Astrocyte (in vitro differentiated cells and primary cell): ENCODE data around the gene AP3S1.

Source experiments
- CTCF ChIP-seq: IDR thresholded peaks from 2 replicates; pipeline ENCODE4 v1.5.1; 2011; ENCODE audit warnings: low read depth, mild to moderate bottlenecking, inconsistent platforms, low read length, moderate library complexity; ENCODE audit not compliant: insufficient read depth
- EZH2 ChIP-seq: IDR thresholded peaks from 2 replicates; pipeline ENCODE4 v1.6.1; 2012; ENCODE audit warnings: mild to moderate bottlenecking, low read length, inconsistent platforms; ENCODE audit not compliant: insufficient read depth

- no peak for TF ChIP-seq CTCF
- TF ChIP-seq EZH2: no peak
Observed at GRCh38 chr5:115947260-115947659, 105.5 kb downstream of the AP3S1 start.
